ENCODE data around the gene CLTA.

GRCh38 chr9:36247356-36247755 is 56.6 kb downstream of the CLTA start:
- TF ChIP-seq CBX3 (IDR thresholded peaks at IDR 0.05; ENCODE audit: borderline replicate concordance, low read depth) (no peak), GABPA (IDR thresholded peaks at IDR 0.05; ENCODE audit: low read depth) (no peak), POLR2AphosphoS5 (IDR thresholded peaks at IDR 0.05; ENCODE audit: low read length) (no peak)
- TF ChIP-seq, protein P1, sequence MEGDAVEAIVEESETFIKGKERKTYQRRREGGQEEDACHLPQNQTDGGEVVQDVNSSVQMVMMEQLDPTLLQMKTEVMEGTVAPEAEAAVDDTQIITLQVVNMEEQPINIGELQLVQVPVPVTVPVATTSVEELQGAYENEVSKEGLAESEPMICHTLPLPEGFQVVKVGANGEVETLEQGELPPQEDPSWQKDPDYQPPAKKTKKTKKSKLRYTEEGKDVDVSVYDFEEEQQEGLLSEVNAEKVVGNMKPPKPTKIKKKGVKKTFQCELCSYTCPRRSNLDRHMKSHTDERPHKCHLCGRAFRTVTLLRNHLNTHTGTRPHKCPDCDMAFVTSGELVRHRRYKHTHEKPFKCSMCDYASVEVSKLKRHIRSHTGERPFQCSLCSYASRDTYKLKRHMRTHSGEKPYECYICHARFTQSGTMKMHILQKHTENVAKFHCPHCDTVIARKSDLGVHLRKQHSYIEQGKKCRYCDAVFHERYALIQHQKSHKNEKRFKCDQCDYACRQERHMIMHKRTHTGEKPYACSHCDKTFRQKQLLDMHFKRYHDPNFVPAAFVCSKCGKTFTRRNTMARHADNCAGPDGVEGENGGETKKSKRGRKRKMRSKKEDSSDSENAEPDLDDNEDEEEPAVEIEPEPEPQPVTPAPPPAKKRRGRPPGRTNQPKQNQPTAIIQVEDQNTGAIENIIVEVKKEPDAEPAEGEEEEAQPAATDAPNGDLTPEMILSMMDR (IDR thresholded peaks at IDR 0.05 in 2 of 3, conservative IDR thresholded peaks at IDR 0.05 in 1 of 3; ENCODE audit: control insufficient read depth in 2 of 3, extremely low read depth in 1 of 3, insufficient read depth in 1 of 3, low read depth in 3 of 3, low read length in 3 of 3), result no peak
